Measurements from ENCODE around the gene CORIN.
"Not testable (repeated sequence)": the region's sequence is repeated elsewhere in the genome, so short reads cannot be mapped to it uniquely, and the experiment has no call there.

Gene CORIN

DNA sequence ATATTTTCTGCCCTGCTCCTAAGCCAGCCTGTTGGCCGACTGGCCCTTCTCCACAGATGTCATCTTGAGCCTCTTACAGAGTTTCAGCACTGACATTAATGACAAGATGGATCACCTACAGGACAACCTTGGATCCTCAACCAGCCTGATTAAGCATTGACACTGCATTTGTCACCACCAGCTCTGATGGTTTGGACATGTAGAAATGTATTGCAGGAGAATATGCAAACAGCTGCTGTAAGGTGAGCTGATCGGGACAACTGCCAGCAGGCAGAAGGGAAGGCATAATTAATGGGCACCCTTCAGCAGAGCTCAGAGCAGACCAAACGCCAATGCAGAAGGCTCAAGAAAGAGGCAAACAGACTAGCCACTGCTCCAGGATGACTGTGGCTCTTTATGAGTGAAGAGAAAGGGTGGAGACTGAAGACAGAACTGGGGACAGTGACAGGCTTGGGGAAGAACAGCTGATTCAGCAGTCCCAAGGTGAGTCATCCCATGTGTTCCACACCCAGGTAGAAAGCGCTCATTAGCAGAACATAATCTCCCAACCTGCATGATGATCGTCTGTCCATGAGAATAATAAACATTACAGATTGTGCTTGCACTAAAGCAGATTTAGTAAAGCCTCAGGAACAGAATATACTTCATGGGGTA is 6.7 kb downstream of the CORIN start:
- DNase-seq = no peak

GRCh38 chr4:47830265-47831025 is 7.4 kb downstream of the CORIN start:
- no peak for DNase-seq

- no peak for DNase-seq
Observed at GRCh38 chr4:47829438-47829837, 8.4 kb downstream of the CORIN start.

- DNase-seq = no peak
Observed at GRCh38 chr4:47827343-47828047, 10.4 kb downstream of the CORIN start.

GRCh38 chr4:47824840-47825239 is 13.0 kb downstream of the CORIN start:
- DNase-seq = no peak

DNA sequence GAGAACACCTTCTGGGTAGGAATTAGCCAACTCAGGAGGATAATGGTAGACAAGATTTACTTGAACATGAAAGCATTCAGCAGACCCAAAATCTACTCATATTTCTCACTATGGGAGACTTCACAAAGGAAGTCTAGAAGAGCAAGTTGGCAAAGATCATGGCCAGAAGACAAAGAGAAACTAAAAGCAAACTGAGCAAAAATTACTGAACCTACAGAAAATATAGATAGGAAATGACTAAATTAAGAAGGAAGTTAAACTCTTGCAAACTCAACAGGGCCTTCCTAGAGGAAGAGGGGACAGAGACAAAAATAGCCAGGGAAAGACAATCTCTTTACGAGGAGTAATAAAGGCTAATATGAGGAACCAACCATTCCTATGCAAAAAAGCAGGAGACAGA is 18.7 kb downstream of the CORIN start:
- no peak for DNase-seq

- DNase-seq = no peak
Observed at GRCh38 chr4:47817275-47817674, 20.6 kb downstream of the CORIN start.

GRCh38 chr4:47816748-47817147 is 21.1 kb downstream of the CORIN start:
- no peak for DNase-seq

DNA sequence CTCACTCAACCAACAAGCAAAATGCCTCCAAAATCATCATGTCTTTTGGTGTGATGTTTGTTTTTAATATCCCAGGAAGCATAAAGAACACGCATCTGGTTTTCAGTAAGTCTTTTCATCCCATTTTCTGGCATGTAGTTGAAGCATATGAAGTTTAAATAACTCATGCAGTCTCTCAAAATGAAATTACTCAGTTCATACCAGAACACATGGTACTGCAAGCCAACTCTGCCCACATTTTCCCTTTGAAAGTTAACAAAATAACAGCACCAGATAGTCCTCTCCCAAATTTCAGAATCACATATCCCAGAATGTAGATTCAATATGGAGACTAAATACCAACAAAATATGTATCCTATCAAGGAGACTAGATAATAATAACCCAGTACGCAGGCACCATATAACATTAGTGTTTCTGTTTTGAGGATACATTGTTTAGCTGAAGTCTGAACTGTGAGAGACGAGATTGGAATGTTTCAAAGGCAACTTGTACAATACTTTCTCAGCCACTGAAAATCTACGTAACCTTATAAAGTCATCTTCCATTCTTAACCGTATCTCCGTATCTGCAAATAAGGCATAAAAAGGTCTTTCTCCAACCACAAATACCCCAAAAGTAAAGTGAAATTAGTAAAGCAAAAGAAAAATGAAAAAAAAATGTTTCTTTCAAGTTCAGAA is 23.1 kb downstream of the CORIN start:
- DNase-seq = no peak

DNA sequence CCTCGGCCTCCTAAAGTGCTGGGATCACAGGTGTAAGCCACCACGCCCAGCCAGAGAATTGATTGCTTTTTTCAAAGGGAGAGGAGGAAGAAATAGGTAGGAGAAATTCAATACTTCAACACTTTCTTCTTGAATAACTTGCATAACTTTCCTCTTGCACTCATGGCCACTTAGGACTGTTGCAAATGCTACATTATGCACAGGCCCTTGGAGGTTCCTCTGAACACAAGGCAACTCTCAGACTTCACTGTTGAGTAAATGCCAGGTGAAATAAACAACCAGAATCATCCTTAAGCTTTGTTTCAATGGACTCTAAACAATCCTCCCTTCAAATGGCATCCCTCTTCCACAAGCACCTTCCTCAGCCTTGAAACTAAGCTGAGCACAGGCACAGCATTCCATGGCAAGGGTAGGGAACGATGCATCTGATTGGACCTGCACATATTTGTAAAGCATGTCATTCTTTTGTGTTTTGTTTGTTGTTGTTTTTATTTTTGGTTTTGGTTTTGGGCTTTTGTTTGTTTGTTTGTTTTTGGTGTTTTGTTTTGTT is 28.1 kb downstream of the CORIN start:
- no peak for DNase-seq

GRCh38 chr4:47804598-47804997 is 33.3 kb downstream of the CORIN start:
- no peak for DNase-seq

DNA sequence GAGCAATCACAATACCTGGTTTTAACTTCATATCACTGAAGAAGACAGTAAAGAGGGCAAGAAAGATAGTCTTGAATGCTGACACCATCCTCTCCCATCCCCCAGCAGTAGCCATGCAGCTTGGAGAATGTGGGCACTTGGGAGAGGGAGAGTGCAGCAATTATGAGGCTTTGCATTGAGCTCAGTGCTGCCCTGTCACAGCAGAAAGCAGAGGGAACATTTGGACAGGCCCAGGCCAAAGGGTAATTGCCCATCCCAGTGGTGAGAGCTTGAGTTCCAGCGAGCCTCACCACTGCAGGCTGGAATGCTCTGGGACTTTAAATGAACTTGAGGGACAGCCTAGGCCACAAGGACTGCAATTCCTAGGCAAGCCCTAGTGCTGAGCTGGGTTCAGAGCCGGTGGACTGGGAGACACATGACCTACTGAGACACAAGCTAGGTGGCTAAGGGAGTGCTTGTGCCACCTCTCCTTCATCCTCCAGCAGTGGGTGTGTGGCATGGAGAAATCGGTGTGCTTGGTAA is 36.3 kb downstream of the CORIN start:
- no peak for DNase-seq

DNA sequence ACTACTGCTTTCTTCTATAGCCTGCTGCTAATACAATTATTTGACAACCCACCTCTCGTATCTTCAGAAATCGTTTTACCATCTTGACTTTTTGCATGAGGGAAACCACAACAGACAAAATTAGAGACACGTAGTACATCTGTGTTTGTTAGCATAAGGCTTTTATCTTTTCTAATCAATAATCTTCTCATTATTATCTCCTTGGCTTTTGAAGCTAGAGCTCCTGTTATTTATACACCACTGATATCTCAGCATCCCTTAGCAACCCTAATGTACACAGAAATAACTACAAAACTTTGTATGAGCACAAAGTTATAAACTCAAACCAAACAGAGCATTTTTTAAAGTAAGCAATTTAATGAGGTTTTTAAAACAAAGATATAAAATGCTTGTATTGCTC is 39.7 kb downstream of the CORIN start:
- DNase-seq = no peak

DNA sequence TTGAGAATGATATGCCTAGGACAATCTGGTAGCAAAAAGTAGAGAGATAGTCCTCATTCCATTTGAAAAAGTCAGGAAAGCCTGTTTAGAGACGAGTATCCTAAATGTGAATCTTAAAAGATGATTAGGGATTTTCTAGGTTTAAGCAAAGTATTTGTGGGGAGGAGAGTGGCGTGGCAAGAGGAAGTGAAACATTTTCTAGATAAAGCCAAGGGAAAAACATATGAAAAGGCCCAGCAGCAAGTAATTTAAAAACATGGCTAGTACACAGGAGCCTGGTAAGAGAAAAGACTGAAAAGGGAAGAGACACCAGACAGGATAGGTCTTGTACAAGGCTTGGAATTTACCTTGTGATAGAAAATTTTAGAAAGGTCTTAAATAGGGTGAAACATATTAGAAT is 45.9 kb downstream of the CORIN start:
- DNase-seq = no peak

GRCh38 chr4:47790105-47790504 is 47.8 kb downstream of the CORIN start:
- DNase-seq = no peak

GRCh38 chr4:47788126-47788525 is 49.7 kb downstream of the CORIN start:
- no peak for DNase-seq

DNA sequence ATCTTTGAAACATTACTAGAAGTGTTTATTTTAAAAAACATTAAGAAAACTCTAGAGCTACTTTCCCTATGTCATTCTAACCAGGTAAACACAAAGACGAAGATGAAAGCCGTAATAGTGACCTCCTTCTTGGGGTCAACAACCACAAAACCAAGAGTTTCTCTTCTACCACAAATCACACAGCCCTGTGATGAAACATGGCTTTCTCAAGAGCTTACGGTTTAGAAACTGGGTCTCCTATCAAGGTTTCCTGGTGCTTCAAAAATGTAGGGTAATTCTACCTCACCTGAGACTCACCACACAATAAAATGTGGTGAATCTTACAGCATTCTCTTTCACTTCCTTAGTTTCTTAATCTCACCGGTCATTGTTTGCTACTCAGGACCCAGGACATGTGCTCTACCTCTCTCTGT is 50.9 kb downstream of the CORIN start:
- no peak for DNase-seq

- no peak for DNase-seq
Observed at GRCh38 chr4:47785153-47785552, 52.7 kb downstream of the CORIN start.

GRCh38 chr4:47784222-47784621 is 53.6 kb downstream of the CORIN start:
- DNase-seq = no peak

DNA sequence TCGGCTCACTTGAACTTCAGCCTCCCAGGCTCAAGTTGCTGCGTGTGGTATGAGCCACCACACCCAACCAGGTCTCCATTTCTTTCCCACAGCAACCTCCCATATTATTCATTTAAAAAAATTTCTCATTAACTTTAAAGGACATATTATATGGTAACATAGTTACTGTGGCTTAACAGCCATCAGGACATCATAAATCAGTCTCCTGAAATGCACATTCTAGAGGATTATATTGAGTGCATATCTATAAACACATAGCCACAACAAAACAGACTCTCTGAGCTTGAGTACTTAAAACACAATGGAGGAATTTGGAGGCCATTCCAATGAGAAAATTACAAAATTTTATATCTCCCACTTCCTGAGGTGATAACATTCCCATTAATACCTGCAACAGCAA is 61.5 kb downstream of the CORIN start:
- DNase-seq = no peak

DNA sequence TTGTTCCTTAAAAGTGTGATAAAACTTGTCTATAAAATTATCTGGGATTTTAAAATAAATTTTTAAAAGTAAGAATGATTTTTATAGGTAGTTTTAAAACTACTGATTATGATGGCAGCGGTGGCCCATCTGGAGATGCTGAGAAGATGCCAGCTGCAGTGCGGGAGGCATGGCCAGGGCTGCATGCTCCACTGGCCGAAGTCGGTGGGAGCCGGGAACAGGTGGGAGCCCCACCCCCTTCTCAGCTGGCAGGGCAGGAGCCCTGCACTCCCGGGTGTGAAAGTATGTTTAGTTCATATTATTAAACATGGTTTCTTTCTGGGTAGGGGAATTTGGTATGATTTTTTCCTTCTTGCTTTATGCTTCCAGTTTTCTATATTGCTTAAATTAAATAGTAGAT is 63.8 kb downstream of the CORIN start:
- no peak for DNase-seq

DNA sequence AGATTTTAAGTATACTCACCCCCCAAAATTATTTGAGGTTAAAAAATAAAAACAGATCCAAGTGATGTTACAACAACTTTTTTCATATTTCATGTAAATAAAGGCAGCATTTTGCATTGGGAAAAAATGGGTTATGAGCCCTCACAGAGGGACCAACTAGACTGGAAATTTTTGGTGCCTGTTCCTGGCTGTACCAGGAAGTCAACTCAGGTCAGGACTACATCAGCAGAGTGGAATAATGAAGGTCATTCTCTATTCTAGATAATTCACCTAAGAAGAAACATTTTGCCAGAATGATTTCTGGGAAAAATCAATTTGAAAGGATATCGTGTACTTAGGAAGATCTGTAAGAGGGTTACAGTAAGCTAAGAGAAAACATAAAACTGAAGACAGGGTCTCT is 66.8 kb downstream of the CORIN start:
- DNase-seq = no peak

DNA sequence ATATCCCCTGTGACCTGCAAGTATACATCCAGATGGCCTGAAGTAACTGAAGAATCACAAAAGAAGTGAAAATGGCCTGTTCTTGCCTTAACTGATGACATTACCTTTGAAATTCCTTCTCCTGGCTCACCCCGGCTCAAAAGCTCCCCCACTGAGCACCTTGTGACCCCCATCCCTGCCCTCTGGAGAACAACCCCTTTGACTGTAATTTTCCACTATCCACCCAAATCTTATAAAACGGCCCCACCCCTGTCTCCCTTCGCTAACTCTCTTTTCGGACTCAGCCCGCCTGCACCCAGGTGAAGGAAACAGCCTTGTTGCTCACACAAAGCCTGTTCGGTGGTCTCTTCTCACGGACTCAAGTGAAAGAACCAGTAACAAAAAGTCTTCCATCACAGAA is 69.9 kb downstream of the CORIN start:
- not testable (repeated sequence) for DNase-seq
